Glomerular visceral epithelial cell (primary cell): Measurements from ENCODE around the gene LHFPL3.
"Not testable (repeated sequence)": the region's sequence is repeated elsewhere in the genome, so short reads cannot be mapped to it uniquely, and the experiment has no call there.

Experiments
- DNase-seq: peaks from one replicate; pipeline ENCODE4 v3.0.0-alpha.2; 2016; ENCODE audit errors: extremely low spot score

LHFPL3 gene

DNA sequence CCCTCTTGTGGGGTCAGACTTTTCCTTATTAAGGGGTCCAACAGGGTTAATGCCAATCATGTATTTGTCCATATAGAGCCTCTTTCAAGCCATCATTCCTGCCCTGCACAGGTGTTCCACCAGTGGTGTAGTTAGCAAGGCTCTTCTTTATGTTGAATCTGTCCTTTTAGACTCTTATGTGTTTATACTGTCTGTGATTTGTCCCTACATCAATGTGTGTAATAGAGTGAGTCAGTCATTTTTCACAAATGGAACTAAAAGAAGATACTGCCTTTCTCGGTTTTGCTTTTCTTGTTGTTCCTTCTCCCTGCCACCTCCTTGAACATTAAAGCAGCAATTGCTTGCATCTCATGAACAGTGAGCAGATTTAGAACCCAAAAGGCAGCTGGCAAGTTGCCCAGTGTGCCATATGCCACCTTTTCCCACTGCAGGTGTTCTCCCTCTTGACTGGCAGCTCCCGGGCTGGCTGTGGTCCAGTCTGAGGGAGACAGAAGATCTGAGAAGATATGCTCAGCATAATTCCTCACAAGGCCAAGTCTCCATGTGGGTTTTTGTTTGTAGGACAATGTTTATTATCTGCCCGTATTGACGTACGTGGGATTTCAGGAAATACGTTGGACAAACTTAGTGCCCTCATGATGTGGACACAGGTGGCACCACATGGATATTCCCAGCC is 154.1 kb downstream of the LHFPL3 start:
- no peak for DNase-seq

- DNase-seq: no peak
Observed at GRCh38 chr7:104486931-104487330, 158.5 kb downstream of the LHFPL3 start.

GRCh38 chr7:104487642-104488041 is 159.2 kb downstream of the LHFPL3 start:
- no peak for DNase-seq

GRCh38 chr7:104497379-104497967 is 169.1 kb downstream of the LHFPL3 start:
- DNase-seq: no peak

- no peak for DNase-seq
Observed at GRCh38 chr7:104499975-104500374, 171.6 kb downstream of the LHFPL3 start.

DNA sequence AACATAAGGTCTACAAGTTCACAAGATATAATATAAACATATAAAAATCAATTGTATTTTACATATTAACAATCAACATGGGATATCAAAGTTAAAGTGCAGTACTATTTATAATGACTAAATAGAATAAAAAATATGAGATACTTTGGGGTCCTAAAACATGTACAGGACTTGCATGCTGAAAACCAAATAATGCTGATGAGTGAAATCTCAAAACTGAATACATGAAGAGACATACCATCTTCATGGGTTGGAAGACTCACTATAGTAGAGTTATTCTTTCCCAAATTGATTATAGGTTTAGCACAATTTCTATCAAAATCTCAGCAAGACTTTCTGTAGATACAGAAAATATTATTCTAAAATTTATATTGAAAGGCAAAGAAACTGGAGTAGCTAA is 181.5 kb downstream of the LHFPL3 start:
- no peak for DNase-seq

DNA sequence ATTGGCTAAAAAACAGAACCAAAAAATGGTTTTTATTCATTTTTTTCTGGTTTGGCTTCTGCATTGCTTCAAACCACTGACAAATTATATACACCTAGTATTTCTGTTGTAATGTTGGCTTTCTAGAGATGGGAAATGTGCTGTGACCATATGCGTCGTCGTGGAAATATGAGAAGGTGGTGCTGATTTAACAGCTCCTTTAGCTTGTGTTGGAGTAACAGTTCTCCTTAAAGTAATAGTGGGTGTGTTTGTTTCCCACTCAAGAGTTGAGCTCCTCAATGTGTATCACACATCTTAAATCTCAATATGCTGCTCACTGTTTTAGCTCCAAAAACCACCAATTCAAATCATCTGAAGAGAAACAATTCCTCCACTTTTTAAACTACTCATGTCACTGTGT is 196.4 kb downstream of the LHFPL3 start:
- no peak for DNase-seq

- no peak for DNase-seq
Observed at GRCh38 chr7:104528142-104528541, 199.7 kb downstream of the LHFPL3 start.

DNA sequence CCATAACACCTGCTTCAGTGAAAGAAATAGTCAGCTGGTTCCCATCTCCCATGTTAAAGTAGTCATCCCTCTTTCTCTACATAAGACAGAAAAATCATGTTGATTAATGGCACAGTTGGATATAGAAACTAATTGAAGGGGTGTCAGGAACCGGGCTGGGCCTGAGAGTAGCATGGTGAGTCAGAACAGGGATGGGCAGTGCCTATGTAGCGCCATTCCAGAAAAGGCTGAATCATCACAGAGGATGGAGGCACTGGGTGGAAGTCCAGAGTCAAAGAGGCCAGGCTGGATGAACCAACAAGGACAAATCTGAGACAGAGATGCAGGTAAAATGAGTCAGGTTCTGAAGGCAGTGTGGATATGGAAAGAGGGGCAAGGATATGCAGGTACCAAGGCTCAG is 201.2 kb downstream of the LHFPL3 start:
- DNase-seq: no peak

- no peak for DNase-seq
Observed at GRCh38 chr7:104530251-104530650, 201.8 kb downstream of the LHFPL3 start.

- no peak for DNase-seq
Observed at GRCh38 chr7:104534149-104534548, 205.7 kb downstream of the LHFPL3 start.

DNA sequence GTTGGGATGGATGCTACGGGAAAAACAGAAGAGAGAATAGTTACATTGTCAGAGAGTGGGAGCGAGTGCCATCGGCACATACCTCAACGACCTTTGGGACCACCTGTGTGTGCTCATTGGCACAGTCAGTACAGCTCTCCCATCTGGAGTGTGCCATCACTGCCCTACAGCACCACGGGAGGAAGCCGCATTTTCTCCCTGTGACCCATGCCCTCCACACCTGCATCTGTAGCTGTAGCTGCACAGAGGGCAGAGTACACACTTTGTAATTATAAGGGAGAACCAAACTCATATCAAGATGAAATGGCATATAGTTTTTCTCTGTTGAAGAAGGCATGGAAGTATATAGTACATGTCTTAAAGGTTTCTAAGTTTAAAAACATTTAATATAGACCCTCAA is 207.4 kb downstream of the LHFPL3 start:
- DNase-seq: no peak

DNA sequence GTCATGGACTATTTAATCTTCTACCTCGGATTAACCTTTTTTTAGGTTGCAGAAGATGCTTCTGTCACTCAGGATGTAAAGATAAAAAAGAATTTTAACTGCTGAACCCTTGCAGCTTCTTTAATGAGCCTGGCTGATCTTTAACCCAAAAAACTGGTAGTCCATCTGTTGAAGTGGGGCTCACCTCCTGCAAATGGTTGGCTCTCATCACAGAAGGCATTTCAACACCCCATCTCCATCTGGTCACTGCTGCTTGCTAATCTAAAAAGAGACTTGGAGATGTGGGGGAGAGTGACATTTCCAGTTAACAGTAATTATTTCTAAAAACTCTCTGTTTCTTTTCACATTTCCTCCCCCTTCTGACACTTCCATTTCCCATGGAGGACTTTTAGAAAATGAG is 208.6 kb downstream of the LHFPL3 start:
- no peak for DNase-seq

GRCh38 chr7:104538152-104538551 is 209.7 kb downstream of the LHFPL3 start:
- DNase-seq: no peak

GRCh38 chr7:104541897-104542296 is 213.5 kb downstream of the LHFPL3 start:
- no peak for DNase-seq

- no peak for DNase-seq
Observed at GRCh38 chr7:104548861-104549260, 220.5 kb downstream of the LHFPL3 start.

GRCh38 chr7:104550362-104550761 is 222.0 kb downstream of the LHFPL3 start:
- DNase-seq: no peak

- DNase-seq: no peak
Observed at GRCh38 chr7:104551226-104551625, 222.8 kb downstream of the LHFPL3 start.

GRCh38 chr7:104552102-104552501 is 223.7 kb downstream of the LHFPL3 start:
- DNase-seq: peak; percentile 16

DNA sequence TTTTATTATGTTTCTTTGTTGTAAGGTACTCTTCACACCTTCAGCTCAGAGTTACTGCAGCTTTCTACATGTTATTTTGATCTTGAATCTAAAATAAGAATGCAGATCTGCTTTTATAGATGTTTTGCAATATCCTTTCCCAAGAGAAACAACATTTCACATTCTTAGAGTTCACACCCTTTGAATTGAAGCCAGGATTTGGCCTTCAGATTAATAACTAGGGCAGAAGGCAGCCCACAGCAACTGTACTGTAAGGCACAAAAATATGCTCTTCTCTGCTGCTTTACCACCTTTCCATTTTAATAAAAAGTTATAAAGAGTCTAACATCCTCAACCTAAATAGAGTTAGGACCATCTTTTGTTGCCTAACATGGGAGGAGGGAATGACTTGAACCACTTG is 224.7 kb downstream of the LHFPL3 start:
- no peak for DNase-seq

DNA sequence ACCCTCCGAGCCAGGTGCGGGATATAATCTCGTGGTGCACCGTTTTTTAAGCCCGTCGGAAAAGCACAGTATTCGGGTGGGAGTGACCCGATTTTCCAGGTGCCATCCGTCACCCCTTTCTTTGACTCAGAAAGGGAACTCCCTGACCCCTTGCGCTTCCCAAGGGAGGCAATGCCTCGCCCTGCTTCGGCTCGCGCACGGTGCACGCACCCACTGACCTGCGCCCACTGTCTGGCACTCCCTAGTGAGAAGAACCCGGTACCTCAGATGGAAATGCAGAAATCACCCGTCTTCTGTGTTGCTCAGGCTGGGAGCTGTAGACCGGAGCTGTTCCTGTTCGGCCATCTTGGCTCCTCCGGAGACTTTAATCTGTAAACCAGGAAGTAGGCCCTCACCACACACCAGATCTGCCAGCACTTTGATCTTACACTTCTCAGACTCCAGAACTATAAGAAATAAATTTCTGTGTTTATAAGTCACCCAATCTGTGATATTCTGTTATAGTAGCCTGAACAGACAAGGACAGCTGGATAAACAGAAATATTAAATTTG is 235.0 kb downstream of the LHFPL3 start:
- DNase-seq: not testable (repeated sequence)

- no peak for DNase-seq
Observed at GRCh38 chr7:104569751-104570150, 241.3 kb downstream of the LHFPL3 start.

DNA sequence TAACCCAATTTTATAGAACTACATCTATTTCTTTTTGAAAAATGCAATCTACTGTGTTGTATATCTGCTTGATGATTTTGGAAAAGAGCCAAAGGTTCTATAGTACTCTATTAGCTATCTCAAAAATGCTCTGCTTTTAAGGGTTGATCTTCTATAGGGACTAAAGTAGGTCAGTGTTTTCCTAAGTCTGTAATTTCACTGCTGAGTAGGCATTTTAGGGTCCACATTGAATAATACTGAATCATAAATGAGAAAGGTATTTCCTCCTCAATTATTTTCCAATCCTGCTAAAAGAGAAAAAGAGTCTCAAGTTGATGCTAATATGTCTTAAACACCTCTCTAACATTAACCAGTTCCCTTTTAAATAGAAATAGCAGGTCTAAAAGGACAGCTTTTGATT is 244.2 kb downstream of the LHFPL3 start:
- no peak for DNase-seq

GRCh38 chr7:104584620-104585019 is 256.2 kb downstream of the LHFPL3 start:
- DNase-seq: no peak
